GM11168 (cell line): ENCODE measurements around the gene DCN.

Source experiments
- in situ Hi-C: fragments of 300-500 bp; cut with MboI; formaldehyde crosslinking; loops from one replicate; pipeline ENCODE4 v1.12.0; 2022; ENCODE audit warnings: low sequenced_read_pairs; ENCODE audit not compliant: unreplicated experiment

The DCN gene

DNA sequence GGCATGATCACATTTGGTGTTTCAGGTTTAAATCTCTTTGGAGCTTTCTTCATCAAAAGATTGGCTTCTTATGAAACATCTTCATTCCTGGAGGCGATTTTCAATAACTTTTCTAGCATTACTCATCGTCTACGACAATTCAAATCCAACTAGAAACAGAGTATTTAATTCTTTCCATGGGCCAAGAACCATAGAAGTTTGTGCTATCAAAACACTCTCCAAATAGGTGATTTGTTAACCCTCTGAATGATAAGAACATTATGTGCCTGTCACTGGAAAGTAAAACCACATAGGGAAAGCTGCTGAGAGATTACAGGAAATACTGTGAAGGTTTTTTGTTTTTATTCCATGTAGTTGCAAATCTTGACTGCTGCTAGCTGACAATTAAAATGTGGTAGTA, 6.9 kb upstream of the DCN start:
- in situ Hi-C loops, result no loop called here

DNA sequence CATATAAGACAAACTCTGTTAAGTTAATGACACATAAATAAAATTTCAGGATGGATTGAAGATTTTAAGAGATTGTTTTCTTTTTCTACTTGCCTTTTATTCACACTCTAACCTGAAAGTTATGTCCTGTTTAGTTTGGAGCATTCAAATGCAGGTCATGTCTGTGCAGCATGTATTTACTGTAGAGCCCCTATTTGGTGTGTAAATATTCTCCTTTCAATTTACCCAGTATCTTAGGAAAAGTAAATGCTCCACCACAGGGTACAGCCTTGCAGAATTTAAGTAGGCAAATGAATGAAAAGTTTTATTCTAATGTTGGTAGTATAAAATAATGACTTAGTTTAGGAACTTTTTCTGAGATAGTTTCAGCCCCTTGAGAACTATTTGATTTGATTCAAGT, 6.2 kb upstream of the DCN start:
- in situ Hi-C loops, result no loop called here

DNA sequence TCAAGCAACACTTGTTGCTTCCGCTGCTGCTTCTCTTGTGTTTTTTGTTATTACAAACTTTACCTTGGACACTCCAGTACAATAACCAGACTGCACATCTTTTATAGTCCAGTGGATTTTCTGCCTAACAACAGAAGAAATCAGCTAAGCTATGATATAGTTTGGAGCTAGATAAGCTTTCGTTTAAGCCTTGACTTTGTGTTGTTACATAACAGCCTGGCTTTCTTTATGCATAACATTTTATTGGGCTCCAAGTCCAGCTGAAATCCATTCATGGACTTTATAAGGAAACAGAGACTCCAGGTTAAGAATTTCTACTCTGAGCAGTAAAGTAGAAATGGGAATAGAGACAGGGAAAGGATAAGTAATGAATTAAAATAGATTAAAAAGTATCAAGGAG, 3.5 kb upstream of the DCN start:
- in situ Hi-C loops, result no loop called here

DNA sequence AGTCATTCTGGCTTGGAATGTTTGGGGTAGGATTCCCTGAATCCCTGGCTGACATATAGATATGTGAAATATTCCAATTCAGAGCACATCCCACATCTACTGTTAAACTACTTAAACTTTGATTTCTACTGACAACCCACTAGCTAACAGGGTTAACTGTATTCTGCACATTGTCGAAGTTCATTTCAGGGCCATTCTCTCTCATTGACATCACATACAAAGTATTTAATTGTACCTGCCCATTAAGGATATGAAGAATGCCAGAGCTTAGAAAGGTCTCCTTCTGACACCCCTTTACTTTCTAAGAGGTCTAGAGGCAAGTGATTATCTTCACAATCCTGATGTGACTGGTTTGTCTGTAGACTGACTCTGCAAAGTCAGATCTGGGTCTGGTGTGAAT, 2.8 kb upstream of the DCN start:
- in situ Hi-C loops, result no loop called here

DNA sequence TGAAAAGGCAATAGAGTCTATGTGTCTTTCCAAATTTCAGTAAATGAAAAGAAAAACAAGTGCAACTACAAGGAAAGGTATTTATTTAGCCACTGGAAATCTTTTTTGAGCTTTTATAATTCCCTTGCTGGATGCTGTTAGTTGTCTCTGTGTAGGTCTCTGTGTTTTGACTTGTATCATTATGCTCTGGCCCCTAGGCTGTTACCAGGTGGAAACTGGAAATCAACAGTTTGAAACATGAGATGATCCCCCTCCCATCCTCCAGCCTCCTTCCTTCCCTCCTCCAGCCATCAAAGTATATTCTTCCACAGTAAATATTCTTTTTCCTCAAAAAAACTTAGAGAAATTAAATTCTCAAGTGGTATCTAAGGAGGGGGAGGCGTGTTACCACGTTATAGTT, 934 bp upstream of the DCN start:
- in situ Hi-C loops, result no loop called here

DNA sequence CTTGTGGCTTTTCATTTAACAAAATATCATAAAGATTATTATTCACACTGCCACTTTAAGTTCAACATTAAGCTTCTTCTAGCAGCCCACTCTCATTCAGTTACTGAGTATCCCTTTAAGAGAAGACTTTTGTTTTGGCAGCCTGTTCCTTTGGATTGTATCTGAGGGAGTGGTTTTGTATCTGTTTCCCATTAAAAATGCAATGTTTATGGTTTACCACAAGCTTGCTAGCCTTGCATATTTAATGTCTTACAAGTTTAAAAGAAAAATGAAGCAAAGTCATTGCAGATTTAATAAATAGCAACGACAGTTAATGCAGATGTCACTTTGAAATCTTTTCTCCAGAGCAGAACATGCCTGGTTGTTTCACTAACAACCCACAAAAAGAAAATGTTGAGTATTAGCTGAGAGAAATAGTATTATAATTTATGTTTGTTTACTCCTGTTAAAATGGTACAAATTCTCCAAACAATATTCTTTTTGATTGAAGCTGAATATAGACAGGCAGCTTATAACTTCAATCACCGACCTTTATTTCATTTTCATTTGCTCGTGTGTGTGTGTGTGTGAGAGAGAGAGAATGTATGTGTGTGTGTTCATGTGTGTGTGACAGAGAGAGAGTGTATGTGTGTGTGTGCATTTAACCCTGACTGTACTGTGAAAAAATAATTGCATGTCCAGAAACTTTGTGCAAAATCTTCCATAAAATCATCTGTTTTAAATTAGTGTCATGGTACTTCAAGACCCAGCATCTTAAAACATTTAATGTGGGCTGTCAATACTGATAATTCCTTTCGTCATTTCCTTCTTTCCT, 1.8 kb downstream of the DCN start:
- in situ Hi-C loops, result no loop called here

DNA sequence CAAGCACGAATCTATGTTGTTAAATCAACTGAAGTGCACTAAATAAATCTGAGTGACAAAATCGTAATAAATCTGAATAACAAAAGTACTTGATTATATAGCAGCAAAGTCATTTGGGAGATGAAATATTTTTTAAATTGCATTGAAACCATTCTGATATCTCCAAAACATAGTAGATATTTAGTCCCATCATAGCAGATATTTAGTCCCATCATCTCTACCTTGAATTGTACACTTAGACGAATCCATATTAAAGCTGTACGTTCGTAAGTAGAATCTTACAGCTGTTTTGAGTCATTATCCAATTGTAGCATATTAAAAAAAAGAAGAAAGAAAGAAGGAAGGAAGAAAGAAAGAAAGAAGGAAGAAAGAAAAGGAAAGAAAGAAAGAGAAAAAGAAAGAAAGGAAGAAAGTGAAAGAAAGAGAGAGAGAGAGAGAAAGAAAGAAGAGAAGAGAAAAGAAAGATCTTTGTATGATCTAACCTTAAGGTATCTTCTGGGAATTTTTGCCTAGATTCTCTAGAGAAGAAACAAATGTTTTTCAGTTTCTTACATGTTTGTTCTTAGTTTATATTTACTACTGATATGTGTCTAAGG, 2.6 kb downstream of the DCN start:
- in situ Hi-C loops, result no loop called here

DNA sequence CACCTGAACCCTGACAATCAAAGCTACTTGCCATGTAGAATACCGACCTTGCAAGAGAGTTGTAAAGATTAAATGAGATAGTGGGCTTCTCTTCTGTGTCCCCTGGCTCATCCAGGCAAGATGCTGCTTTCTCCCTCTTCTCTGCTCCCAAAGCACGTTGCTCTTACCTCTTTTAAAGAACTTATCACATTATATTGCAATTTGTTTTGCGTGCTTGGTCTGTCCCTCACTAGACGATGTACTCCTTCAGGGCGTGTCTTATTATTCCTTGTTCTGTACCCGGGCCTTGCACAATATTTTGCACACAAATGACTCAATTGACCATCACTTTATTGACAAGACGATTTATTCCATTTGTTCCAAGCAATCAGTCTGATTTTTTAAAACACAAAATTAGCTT, 3.3 kb downstream of the DCN start:
- in situ Hi-C loops, result no loop called here

DNA sequence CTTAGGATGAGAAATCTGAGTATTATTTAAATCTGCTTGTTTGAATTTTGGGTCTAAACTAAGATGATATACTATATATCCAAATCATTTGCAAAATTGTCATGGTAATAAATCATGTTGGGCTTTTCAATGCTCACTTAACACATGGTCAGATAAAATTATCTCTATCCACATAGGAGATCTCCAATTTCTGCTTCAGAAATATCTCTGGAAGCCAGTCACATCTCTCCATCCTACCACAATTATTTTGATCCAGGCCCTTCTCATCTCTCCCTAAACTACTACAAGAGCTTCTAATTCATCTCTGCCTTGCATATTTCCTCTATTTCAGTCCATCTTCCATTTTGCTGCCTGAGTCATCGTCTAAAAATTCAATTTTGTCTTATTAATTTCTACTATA, 3.8 kb downstream of the DCN start:
- in situ Hi-C loops, result no loop called here

DNA sequence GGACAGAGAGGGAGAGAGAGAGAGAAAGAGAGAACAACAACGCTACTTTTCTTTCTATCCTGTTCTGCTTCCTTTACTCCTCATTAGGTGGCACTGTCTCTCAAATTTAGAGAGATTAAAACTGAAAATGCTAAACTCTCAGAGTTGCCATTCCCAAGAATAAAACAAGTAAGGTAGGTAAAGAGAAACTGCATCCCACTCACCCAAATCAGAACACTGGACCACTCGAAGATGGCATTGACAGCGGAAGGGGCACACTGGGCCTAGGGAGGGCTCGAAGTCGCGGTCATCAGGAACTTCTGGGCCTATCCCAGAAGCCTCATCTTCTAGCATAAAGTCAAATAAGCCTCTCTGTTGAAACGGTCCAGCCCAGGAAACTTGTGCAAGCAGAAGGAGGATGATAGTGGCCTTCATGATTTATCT, 4.5 kb downstream of the DCN start:
- in situ Hi-C loops, result no loop called here

DNA sequence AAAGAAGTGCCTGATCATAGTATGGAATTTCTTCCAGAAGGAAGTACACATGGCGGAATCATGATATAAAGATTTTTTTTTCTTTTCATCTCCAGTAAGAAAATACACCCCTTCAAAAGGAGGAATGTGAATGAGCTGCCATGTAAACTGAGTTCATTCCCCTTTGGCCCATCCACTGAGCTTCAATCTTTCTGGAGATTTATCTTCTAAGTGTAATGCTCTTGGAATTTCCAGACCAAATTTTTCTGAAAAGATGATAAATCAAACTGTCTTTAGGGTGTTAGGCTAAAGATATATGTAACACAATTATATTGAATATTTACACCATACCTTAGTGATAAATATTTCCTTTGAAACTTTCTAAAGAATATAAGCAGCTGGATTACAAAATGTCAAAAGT, 5.2 kb downstream of the DCN start:
- in situ Hi-C loops, result no loop called here

DNA sequence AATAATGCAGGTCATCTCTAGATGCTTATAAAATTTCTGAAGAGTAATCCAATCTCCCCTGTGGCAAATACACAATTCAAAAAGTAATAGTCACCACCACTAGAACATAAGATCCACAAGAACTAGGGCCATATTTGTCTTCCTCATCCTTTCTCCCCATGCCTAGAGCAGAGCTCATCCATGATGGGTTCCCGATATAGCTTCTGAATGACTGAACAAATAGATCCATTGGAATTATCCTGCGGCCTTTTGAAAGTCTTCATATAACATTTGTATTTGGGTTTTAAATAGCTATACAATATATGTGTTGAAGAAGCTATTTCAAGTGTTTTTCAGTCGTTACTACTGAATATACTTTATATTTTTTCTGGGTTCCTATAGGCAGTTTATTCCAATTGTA, 5.7 kb downstream of the DCN start:
- in situ Hi-C loops, result no loop called here

DNA sequence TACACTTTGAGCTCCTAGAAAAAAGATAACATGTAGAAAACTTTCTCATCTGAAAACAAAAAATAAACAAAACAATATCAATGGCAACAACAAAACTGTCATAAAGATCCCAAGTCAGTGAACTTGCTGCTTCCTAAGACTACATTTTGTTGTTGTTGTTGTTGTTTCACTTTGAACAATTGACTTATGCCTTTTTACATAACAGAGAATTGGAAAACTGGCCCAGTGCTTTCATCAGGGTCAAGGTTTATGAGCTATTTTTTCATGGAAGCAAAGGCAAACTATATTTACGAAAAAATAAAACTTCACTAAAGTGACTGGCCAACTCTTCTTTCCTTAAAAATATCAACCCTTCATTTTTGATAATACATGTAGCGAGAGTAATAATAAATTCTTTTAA, 6.3 kb downstream of the DCN start:
- in situ Hi-C loops, result no loop called here

DNA sequence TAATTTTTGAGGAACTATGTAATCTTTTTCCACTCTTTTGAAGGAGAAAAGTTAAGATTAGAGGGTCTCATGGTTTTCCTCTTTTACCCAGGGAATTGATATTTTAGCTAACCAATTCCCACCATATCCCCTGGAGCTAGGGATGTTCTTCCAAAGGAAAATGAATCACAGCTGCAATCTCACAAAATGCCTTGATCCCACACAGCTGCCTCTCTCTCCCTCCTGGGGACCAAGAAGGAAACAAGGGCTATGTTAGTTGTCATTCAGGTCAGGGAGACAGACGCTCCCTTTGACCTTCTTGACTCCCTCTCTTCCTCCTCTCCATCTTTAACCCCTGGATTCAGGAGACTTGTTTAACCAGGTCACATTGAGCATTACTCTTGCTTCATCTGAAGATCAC, 9.5 kb downstream of the DCN start:
- in situ Hi-C loops, result no loop called here

DNA sequence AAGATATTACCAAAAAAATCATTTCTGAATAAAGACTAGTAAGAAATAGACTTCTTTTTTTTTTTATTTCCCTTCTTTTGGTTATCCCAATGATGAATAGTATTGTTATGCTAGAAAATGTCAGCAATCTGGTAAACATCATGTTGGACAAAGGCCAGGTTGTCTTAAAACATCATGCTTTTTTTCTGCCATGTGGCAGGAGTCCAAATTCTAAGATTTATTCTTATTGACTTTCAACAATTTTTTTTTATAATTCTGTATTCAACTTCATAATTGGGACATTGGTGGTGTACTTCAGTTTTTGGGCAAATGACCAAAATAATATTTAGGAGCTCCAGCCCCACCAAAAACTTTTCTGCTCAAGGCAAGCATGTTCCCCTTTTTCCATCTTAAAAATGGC, 10.5 kb downstream of the DCN start:
- in situ Hi-C loops, result no loop called here

DNA sequence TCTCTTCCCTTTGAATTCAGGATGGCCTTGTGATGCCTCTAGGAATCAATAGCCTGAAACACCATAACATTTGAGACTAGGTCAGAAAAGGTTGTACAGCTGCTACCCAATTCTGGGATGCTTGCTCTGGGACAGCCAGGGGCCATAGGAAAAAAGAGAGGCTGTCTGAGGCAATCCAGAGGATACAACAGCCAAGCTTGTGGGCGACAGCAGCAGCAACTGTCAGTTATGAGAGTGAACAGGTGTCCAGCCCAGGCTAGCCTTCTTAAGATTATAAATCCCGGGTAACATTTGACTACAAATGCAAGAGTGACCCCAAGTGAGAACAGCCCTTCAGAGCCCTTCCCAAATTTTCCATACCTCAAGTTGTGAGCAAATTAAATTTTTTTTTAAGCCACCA, 11.1 kb downstream of the DCN start:
- in situ Hi-C loops, result no loop called here

DNA sequence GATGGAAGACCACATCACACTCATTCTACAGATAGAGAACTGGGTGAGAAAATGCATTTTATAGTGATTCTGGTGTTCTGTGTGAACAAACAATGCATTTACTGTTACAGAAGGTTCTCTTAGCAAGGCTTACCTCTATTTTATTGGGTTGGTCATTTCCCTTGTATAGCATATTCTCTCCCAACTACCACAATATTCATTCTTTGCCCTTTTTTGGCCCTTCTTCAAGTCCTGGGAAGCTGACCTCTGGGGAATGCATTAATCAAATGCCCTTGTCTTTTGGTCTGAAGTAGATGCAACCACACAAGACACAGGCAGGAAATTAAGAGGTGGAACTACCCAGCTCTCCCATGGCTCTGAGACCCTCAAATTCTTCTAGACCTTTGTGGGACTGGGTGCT, 19.5 kb downstream of the DCN start:
- in situ Hi-C loops, result no loop called here

DNA sequence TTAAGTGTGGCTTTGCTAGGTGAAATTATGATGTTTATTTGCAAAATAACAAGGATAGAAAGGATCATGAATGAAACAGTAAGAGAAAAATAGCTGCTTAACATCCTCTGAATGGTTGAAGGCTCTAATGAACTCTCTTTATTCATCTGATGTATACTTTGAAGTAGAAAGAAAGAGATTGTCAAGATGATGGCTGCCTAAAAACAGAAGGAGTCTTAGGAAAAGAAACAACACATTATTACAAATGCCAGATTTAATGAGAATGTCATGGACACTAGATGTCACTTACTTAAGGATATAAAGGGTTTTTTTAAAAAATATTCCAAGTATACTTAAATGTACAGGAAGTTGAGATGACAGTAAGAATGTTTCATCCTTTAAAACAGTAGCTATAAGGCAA, 21.6 kb downstream of the DCN start:
- in situ Hi-C loops, result no loop called here

DNA sequence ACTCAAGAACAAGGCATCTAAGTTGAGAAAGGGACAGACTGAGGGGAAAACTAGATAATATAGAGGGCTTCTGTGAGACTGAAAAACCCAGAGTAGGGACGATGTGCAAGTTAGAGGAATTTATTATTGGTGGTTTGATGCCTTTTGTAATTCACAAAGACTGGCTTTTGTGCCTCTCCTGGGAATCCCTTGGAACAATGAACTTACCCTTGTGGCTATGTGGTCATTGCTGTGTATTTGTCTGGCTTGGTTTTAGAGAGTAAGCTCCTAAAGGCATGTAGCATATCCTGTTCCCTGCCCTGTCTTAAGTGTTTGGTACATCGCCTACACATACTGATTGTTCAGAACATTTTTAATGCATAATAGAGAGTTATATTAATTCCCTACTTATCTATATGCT, 26.6 kb downstream of the DCN start:
- in situ Hi-C loops, result no loop called here

DNA sequence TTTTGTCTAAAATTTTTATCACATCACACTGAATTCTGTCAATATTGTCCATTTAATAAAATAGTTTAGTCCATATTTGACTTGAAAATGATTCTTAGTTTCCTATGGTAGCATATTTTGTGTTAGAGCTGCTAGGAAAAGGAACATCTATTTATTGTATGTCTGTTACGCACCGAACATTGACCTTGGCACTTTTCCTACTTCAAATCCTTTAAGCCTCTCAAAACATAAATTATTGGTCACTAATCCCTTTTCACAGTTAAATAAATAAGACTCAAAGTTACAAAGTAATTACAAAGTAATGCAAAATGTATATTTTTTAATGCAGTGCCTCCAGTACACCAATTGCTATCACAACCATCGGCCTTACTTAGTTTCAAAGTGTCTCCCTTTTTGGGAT, 28.5 kb downstream of the DCN start:
- in situ Hi-C loops, result no loop called here

DNA sequence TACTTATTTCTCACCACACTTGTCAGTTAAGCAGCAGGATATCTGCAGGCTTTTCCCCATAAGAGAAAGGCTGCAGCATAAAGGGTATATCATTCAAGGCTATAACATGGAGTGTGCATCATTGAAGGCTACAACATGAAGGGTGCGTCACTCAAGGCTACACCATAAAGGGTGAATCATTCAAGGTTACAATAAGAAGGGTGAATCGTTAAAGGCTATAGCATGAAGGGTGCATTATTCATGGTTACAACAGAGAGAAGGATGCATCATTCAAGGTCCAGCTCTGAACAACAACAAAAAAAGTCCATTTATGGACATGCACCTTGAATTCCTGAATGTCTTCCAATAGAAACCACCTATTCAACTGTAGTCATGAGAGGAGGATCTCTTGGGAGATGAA, 38.6 kb downstream of the DCN start:
- in situ Hi-C loops, result no loop called here

DNA sequence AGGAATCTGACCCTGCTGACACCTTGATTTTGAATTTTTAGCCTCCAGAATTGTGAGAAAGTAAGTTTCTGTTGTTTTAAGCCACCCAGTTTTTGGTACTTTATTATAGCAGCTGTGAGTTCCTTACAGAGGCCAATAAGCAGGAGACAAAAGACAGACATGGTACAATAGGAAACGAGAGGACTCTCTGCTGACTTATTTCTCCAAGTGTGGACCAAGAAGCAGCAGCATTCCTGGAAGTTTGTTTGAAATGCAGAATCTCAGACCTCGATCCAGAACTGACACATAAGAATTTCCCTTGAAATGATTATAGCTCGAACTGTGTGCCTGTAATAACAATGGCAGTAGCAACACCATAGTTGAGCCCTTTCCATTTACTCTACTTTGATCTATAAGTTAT, 39.4 kb downstream of the DCN start:
- in situ Hi-C loops, result no loop called here
